ENCODE data around the gene YIPF4.

Gene YIPF4

GRCh38 chr2:32258242-32258641 is 19.5 kb upstream of the YIPF4 start:
- Histone ChIP-seq H2AFZ (ENCODE audit: low read depth, low read length, severe bottlenecking) (no peak overlapping the region), H3K4me3 (ENCODE audit: insufficient read depth, low read length, poor library complexity, severe bottlenecking) (no peak overlapping the region), H3K79me2 (ENCODE audit: insufficient read depth, low read length) (no peaks in the 10 kb centered on the region), H3K27me3 (ENCODE audit: low read length) (no peaks in the 10 kb centered on the region), H3K27ac (ENCODE audit: low read depth, low read length) (no peak overlapping the region), H3K36me3 (ENCODE audit: low read length) (no peaks in the 10 kb centered on the region), H3K9me3 (ENCODE audit: insufficient read depth, low read length) (no peaks in the 10 kb centered on the region), H3K9ac (ENCODE audit: low read length) (no peak overlapping the region), H3K9me2 (replicated peaks; ENCODE audit: insufficient read depth, low read length) (no peaks in the 10 kb centered on the region), H3K4me2 (ENCODE audit: low read depth, low read length, poor library complexity, severe bottlenecking) (no peak overlapping the region), H3F3A (ENCODE audit: insufficient read depth) (no peaks in the 10 kb centered on the region), H4K20me1 (ENCODE audit: low read depth, low read length) (no peaks in the 10 kb centered on the region)
- TF ChIP-seq CTCF (IDR thresholded peaks at IDR 0.05; ENCODE audit: insufficient read depth, low read length, poor library complexity, severe bottlenecking) (no peak), EZH2phosphoT487 (conservative IDR thresholded peaks at IDR 0.05; ENCODE audit: low read length) (no peak)

- TF ChIP-seq EZH2phosphoT487 (conservative IDR thresholded peaks at IDR 0.05; ENCODE audit: low read length) (no peak), CTCF (IDR thresholded peaks at IDR 0.05; ENCODE audit: insufficient read depth, low read length, poor library complexity, severe bottlenecking) (no peak)
- Histone ChIP-seq H3K36me3 (ENCODE audit: low read length) (no peaks in the 10 kb centered on the region), H4K20me1 (ENCODE audit: low read depth, low read length) (no peaks in the 10 kb centered on the region), H3K27me3 (ENCODE audit: low read length) (no peaks in the 10 kb centered on the region), H3K9me3 (ENCODE audit: insufficient read depth, low read length) (no peaks in the 10 kb centered on the region), H3F3A (ENCODE audit: insufficient read depth) (peaks cover 4% of the 10 kb centered on the region; the same call in 1 of the 2 replicates), H3K27ac (ENCODE audit: low read depth, low read length) (no peak overlapping the region), H3K79me2 (ENCODE audit: insufficient read depth, low read length) (no peaks in the 10 kb centered on the region), H2AFZ (ENCODE audit: low read depth, low read length, severe bottlenecking) (no peak overlapping the region), H3K4me3 (ENCODE audit: insufficient read depth, low read length, poor library complexity, severe bottlenecking) (no peak overlapping the region), H3K4me2 (ENCODE audit: low read depth, low read length, poor library complexity, severe bottlenecking) (no peak overlapping the region), H3K9ac (ENCODE audit: low read length) (no peak overlapping the region), H3K9me2 (replicated peaks; ENCODE audit: insufficient read depth, low read length) (no peaks in the 10 kb centered on the region)
Observed at GRCh38 chr2:32260376-32260775, 17.3 kb upstream of the YIPF4 start.

GRCh38 chr2:32262105-32262504 is 15.6 kb upstream of the YIPF4 start:
- peaks cover 4% of the 10 kb centered on the region; the same call in 1 of the 2 replicates for H3F3A ChIP-seq (ENCODE audit: insufficient read depth)
- no peak overlapping the region for H2AFZ ChIP-seq (ENCODE audit: low read depth, low read length, severe bottlenecking)
- H3K36me3 ChIP-seq (ENCODE audit: low read length), result no peaks in the 10 kb centered on the region
- H4K20me1 ChIP-seq (ENCODE audit: low read depth, low read length), result no peaks in the 10 kb centered on the region
- H3K79me2 ChIP-seq (ENCODE audit: insufficient read depth, low read length), result no peaks in the 10 kb centered on the region
- no peaks in the 10 kb centered on the region for H3K9me3 ChIP-seq (ENCODE audit: insufficient read depth, low read length)
- H3K4me2 ChIP-seq (ENCODE audit: low read depth, low read length, poor library complexity, severe bottlenecking), result no peak overlapping the region
- no peaks in the 10 kb centered on the region for H3K9me2 ChIP-seq (replicated peaks; ENCODE audit: insufficient read depth, low read length)
- H3K27ac ChIP-seq (ENCODE audit: low read depth, low read length), result no peak overlapping the region
- H3K27me3 ChIP-seq (ENCODE audit: low read length), result no peaks in the 10 kb centered on the region
- TF ChIP-seq CTCF (IDR thresholded peaks at IDR 0.05; ENCODE audit: insufficient read depth, low read length, poor library complexity, severe bottlenecking), result no peak
- TF ChIP-seq EZH2phosphoT487 (conservative IDR thresholded peaks at IDR 0.05; ENCODE audit: low read length), result no peak
- no peak overlapping the region for H3K9ac ChIP-seq (ENCODE audit: low read length)
- H3K4me3 ChIP-seq (ENCODE audit: insufficient read depth, low read length, poor library complexity, severe bottlenecking), result no peak overlapping the region

Data from SU-DHL-6 (cell line).